ENCODE results near the gene TMEM236.
A peak's percentile ranks its signal among the peaks of the same experiment; 100 is the strongest.

TMEM236 gene

DNA sequence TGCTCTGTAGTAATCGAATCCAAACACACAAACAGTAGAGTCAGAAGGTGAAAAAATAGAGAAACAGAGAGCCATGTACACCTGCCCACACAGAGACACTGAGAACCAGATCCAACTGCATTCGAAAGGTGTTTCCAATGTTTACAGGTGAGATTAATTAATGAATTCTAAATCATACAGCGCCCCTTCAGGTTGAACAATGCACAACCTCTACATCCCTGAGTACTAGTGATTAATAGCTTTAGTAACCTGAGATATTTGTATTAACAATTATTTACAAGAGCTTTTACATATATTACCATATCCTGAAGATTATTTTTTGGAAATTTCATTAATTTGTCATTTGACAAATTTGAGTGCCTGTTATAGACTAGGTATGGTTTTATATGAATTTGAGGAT, 49.5 kb downstream of the TMEM236 start:
- H3K4me3 ChIP-seq (ENCODE audit: low read depth, low read length), result no peak overlapping the region
- no peak for DNase-seq (ENCODE audit: low read depth)
- TF ChIP-seq MYC (IDR thresholded peaks at IDR 0.05; ENCODE audit: low read depth, low read length) (no peak), POLR2A (IDR thresholded peaks at IDR 0.05; ENCODE audit: extremely low read depth, insufficient read length) (no peak)
- TF ChIP-seq, protein P1, sequence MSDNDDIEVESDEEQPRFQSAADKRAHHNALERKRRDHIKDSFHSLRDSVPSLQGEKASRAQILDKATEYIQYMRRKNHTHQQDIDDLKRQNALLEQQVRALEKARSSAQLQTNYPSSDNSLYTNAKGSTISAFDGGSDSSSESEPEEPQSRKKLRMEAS (IDR thresholded peaks at IDR 0.05; ENCODE audit: low read depth, low read length), result no peak
- TF ChIP-seq, protein P2, sequence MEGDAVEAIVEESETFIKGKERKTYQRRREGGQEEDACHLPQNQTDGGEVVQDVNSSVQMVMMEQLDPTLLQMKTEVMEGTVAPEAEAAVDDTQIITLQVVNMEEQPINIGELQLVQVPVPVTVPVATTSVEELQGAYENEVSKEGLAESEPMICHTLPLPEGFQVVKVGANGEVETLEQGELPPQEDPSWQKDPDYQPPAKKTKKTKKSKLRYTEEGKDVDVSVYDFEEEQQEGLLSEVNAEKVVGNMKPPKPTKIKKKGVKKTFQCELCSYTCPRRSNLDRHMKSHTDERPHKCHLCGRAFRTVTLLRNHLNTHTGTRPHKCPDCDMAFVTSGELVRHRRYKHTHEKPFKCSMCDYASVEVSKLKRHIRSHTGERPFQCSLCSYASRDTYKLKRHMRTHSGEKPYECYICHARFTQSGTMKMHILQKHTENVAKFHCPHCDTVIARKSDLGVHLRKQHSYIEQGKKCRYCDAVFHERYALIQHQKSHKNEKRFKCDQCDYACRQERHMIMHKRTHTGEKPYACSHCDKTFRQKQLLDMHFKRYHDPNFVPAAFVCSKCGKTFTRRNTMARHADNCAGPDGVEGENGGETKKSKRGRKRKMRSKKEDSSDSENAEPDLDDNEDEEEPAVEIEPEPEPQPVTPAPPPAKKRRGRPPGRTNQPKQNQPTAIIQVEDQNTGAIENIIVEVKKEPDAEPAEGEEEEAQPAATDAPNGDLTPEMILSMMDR (IDR thresholded peaks at IDR 0.05; ENCODE audit: low read depth, low read length), result no peak

DNA sequence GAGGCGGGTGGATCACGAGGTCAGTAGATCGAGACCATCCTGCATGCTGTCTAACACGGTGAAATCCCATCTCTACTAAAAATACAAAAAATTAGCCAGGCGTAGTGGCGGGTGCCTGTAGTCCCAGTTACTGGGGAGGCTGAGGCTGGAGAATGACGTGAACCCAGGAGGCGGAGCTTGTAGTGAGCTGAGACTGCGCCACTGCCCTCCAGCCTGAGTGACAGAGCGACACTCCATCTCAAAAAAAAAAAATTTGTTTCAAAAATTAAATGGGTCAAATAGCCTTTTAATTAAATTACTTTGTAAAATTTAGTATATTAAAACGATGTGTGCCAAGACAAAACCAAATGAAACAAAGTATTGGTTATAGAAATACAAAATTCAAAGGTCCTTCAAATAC, 50.3 kb downstream of the TMEM236 start:
- no peak overlapping the region for H3K4me3 ChIP-seq (ENCODE audit: low read depth, low read length)
- TF ChIP-seq, protein P2 (IDR thresholded peaks at IDR 0.05; ENCODE audit: low read depth, low read length), result no peak
- TF ChIP-seq MYC (IDR thresholded peaks at IDR 0.05; ENCODE audit: low read depth, low read length) (no peak), POLR2A (IDR thresholded peaks at IDR 0.05; ENCODE audit: extremely low read depth, insufficient read length) (no peak)
- no peak for DNase-seq (ENCODE audit: low read depth)

DNA sequence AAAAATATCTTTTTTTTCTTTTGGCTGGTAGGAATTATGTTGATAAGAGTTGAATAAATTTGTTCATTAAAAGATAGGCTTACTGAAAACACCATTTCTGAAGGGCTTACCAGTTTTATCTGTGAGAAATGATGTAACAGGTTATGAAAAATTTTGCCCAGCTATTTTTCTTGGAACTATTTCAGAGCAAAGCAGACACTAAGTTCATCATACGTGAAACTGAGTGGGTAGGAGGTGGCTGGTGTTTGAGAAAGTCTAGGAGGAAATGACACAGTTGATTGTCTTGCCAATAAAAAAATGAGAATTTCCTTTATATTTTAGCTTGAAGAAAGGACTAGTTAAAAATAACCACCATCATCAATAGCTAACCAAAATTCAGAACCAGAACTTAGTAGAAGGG, 51.0 kb downstream of the TMEM236 start:
- DNase-seq (ENCODE audit: low read depth), result no peak
- no peak overlapping the region for H3K4me3 ChIP-seq (ENCODE audit: low read depth, low read length)
- TF ChIP-seq MYC (IDR thresholded peaks at IDR 0.05; ENCODE audit: low read depth, low read length) (no peak), POLR2A (IDR thresholded peaks at IDR 0.05; ENCODE audit: extremely low read depth, insufficient read length) (no peak)
- TF ChIP-seq, protein P2 (IDR thresholded peaks at IDR 0.05; ENCODE audit: low read depth, low read length), result no peak
- TF ChIP-seq, protein P1 (IDR thresholded peaks at IDR 0.05; ENCODE audit: low read depth, low read length), result no peak

DNA sequence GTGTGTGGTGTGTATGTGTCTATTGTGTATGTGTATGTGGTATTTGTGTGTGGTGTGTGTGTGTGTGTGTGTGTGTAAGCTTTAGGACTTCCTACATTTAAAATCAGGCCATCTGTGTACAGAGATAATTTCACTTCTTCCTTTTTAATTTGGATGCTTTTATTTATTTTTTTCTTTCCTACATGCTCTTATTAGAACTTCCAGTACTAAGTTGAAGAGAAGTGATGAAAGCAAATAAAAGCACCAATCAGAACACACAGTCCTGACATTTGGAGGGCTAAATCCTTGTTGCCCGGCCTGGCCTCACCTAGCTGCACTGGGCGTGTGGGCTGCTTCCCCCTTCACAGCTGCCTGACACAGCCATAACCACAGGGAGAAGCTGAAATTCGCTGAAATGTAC, 53.3 kb downstream of the TMEM236 start:
- no peak for DNase-seq (ENCODE audit: low read depth)
- TF ChIP-seq, protein P1 (IDR thresholded peaks at IDR 0.05; ENCODE audit: low read depth, low read length), result no peak
- TF ChIP-seq POLR2A (IDR thresholded peaks at IDR 0.05; ENCODE audit: extremely low read depth, insufficient read length), result no peak
- TF ChIP-seq, protein P2 (IDR thresholded peaks at IDR 0.05; ENCODE audit: low read depth, low read length), result no peak
- TF ChIP-seq MYC (IDR thresholded peaks at IDR 0.05; ENCODE audit: low read depth, low read length), result no peak
- no peak overlapping the region for H3K4me3 ChIP-seq (ENCODE audit: low read depth, low read length)

DNA sequence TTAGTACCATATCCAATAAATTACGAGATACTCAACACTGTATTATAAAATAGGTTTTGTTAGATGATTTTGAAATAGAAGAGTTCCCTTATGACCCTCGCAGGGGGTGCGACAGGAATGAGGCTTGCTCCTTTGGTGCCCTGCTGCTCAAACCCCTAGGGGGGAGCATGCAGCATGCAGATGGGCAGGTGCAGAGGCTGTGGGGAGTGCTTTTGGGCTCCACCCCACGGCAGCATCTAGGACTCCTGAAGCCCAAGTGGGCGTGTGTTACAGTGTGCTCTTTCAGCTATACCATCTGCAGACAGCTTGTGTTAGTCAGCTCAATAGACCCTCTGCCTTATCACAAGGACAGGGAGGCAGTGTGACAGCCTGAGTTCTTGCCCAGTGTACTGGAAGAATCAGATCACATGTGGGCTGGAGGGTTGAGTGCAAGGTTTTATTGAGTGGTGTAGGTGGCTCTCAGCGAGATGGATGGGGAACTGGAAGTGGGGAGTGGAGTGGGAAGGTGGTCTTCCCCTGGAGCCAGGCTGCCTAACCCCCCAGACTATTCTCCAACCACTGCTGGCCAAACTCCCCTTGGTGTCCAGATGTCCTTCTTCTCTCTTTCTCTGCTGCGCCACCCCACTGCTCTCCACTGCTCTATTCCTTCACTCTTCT, 54.0 kb downstream of the TMEM236 start:
- DNase-seq (ENCODE audit: low read depth), result peak; percentile 4
- H3K4me3 ChIP-seq (ENCODE audit: low read depth, low read length), result no peak overlapping the region
- TF ChIP-seq, protein P2 (IDR thresholded peaks at IDR 0.05; ENCODE audit: low read depth, low read length), result no peak
- TF ChIP-seq POLR2A (IDR thresholded peaks at IDR 0.05; ENCODE audit: extremely low read depth, insufficient read length), result no peak
- TF ChIP-seq, protein P1 (IDR thresholded peaks at IDR 0.05; ENCODE audit: low read depth, low read length), result no peak
- no peak for TF ChIP-seq MYC (IDR thresholded peaks at IDR 0.05; ENCODE audit: low read depth, low read length)

Data from NB4 (cell line).